Keratinocyte (primary cell): Measurements from ENCODE around the gene KRT33A. TPM values are rescaled to one million over a fixed set of nuclear protein-coding genes. Genes with fewer than 3 reads are reported as not detected.
A peak's percentile ranks its signal among the peaks of the same experiment; 100 is the strongest.

ENCODE experiments used
- DNase-seq: peaks from one replicate; pipeline ENCODE4 v3.0.0-alpha.2; 2011; ENCODE audit warnings: low read depth, missing footprints, low spot score
- FAIRE-seq: peaks from 2 replicates; lab custom pipeline; 2011; peaks lifted over from hg19 to GRCh38; lab: Jason Lieb, UNC
- H2AFZ ChIP-seq: 2 replicates; pipeline ENCODE4 v1.6.0; 2012; ENCODE audit warnings: low read length, control low read depth, inconsistent platforms; ENCODE audit not compliant: control insufficient read depth
- H3K27ac ChIP-seq: 2 replicates; pipeline ENCODE4 v1.5.1; 2011; ENCODE audit warnings: low read length; ENCODE audit not compliant: control insufficient read depth, insufficient read depth
- H3K27me3 ChIP-seq: 3 replicates; pipeline ENCODE4 v1.6.0; 2011; ENCODE audit warnings: low read length; ENCODE audit not compliant: control insufficient read depth, insufficient read depth; ENCODE audit errors: extremely low read depth
- H3K36me3 ChIP-seq, 2 experiments: 2 replicates in 1 of 2; 3 replicates in 1 of 2; pipeline ENCODE4 v1.5.1; 2011; ENCODE audit warnings: low read length in 2 of 2, mild to moderate bottlenecking in 1 of 2; ENCODE audit not compliant: control insufficient read depth in 2 of 2, insufficient read depth in 2 of 2; ENCODE audit errors: extremely low read depth in 1 of 2
- H3K4me1 ChIP-seq: 3 replicates; pipeline ENCODE4 v1.5.1; 2011; ENCODE audit warnings: low read length; ENCODE audit not compliant: control insufficient read depth, insufficient read depth; ENCODE audit errors: extremely low read depth
- H3K4me2 ChIP-seq: 3 replicates; pipeline ENCODE4 v1.6.0; 2011; ENCODE audit warnings: low read depth, low read length; ENCODE audit not compliant: control insufficient read depth, insufficient read depth; ENCODE audit errors: extremely low read depth
- H3K4me3 ChIP-seq, 3 experiments: fragments of 200-600 bp in 1 of 3; sonication (generic) in 1 of 3; 2 replicates in 2 of 3; 3 replicates in 1 of 3; pipeline ENCODE4 v1.5.1; 2011 to 2016; ENCODE audit warnings: low read length in 3 of 3, mild to moderate bottlenecking in 3 of 3, control low read depth in 2 of 3, inconsistent platforms in 1 of 3, low read depth in 1 of 3, mixed read lengths in 1 of 3, mixed run types in 1 of 3, moderate library complexity in 1 of 3; ENCODE audit not compliant: control insufficient read depth in 2 of 3, insufficient read depth in 2 of 3; ENCODE audit errors: extremely low read depth in 1 of 3
- H3K79me2 ChIP-seq: 2 replicates; pipeline ENCODE4 v1.6.0; 2012; ENCODE audit warnings: low read length; ENCODE audit not compliant: control insufficient read depth, insufficient read depth
- H3K9ac ChIP-seq: 3 replicates; pipeline ENCODE4 v1.6.0; 2011; ENCODE audit warnings: low read length; ENCODE audit not compliant: control insufficient read depth, insufficient read depth; ENCODE audit errors: extremely low read depth
- H3K9me1 ChIP-seq: 3 replicates; pipeline ENCODE4 v1.6.0; 2011; ENCODE audit warnings: low read length; ENCODE audit not compliant: control insufficient read depth, insufficient read depth; ENCODE audit errors: extremely low read depth
- H3K9me3 ChIP-seq: 2 replicates; pipeline ENCODE4 v1.5.1; 2012; ENCODE audit warnings: low read depth, low read length; ENCODE audit not compliant: control insufficient read depth
- H4K20me1 ChIP-seq: 3 replicates; pipeline ENCODE4 v1.6.0; 2011; ENCODE audit warnings: low read length; ENCODE audit not compliant: control insufficient read depth, insufficient read depth; ENCODE audit errors: extremely low read depth
- EZH2 ChIP-seq: IDR thresholded peaks from one replicate; pipeline ENCODE4 v1.6.1; 2012; ENCODE audit warnings: inconsistent platforms, mild to moderate bottlenecking, low read length, moderate library complexity
- dilution Hi-C: fragments of 300-500 bp; cut with MboI; formaldehyde crosslinking; loops from one replicate; pipeline ENCODE4 v1.7.0; 2020; ENCODE audit warnings: low sequenced_read_pairs; ENCODE audit not compliant: extremely low pct_ligation_motif_present
- polyA plus RNA-seq, 5 experiments: library from polyadenylated mRNA; depleted of rRNA in 3 of 5; stranded (reverse) in 3 of 5; stranded (forward) in 1 of 5; unstranded in 1 of 5; fragments of >200 nt; gene quantifications; 1 replicate in 1 of 5; 2 replicates in 3 of 5; 3 replicates in 1 of 5; pipeline versions ENCODE4 v1.2.1 to v1.2.3, GENCODE V29; 2011 to 2012; ENCODE audit warnings: missing spikeins in 2 of 5, low read depth in 1 of 5, low replicate concordance in 1 of 5
- TF ChIP-seq, protein P1 (sequence below), 3 experiments: IDR thresholded peaks in 1 of 3; conservative IDR thresholded peaks in 1 of 3; optimal IDR thresholded peaks in 1 of 3; 2 replicates in 2 of 3; 3 replicates in 1 of 3; pipeline versions ENCODE3 to v1.5.1; 2011; ENCODE audit warnings: low read length in 3 of 3, mild to moderate bottlenecking in 3 of 3, moderate library complexity in 2 of 3, control low read depth in 1 of 3, inconsistent platforms in 1 of 3; ENCODE audit not compliant: insufficient read depth in 2 of 3; ENCODE audit errors: extremely low read depth in 1 of 3

The KRT33A gene
- polyA plus RNA-seq, 1 donor (not counting 4 experiments of a cell fraction or from before 2014, with no cell fraction given): not detected

DNA sequence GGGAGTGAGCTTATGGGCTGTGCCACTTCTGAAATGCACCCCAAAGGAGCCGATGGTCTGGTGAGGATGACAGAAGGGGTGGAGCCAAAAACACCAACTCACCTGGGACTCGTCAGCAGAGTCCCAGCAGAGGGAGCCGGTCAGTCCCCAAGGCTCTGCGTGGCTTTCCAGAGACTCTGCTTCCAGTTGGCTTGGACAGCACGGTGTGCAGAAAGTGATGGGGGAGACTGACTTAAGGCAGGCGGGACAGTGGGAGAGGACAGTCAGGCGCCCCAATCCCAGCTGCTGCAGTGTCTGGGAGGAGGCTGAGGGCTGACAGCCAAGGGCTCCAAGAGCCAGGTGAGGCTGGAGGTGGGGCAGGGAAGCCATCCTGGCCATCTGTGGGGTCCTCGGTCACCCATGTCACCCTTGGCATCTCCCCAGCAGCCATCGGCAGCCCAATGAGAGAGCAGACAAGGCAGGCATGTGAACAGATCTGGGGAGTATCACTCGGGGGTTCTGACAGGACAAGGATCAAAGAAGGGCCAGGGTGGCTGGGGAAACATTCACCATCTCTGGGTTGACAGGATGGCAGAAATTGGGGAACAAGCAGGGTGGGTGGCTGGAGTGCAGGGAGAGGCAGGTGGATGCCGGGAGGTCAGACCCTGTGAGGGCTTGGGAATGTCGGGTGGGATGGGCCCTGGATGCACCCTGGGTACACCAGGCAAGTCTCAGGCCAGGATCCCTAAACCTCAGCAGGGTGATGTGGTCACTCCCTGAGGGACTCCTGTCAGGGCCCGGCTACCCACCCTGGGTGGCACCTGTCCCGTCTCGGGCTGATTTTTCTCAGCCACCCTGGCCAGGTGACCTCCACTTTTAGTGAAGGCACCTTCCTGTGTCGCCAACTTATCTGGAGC, 26.2 kb downstream of the KRT33A start:
- dilution Hi-C loops: no loop called here
- DNase-seq (no peak), FAIRE-seq (peak; percentile 84)
- no peaks in the 10 kb centered on the region for H4K20me1 ChIP-seq
- no peak overlapping the region for H3K27ac ChIP-seq
- no peaks in the 10 kb centered on the region for H3K4me1 ChIP-seq
- TF ChIP-seq, protein P1, sequence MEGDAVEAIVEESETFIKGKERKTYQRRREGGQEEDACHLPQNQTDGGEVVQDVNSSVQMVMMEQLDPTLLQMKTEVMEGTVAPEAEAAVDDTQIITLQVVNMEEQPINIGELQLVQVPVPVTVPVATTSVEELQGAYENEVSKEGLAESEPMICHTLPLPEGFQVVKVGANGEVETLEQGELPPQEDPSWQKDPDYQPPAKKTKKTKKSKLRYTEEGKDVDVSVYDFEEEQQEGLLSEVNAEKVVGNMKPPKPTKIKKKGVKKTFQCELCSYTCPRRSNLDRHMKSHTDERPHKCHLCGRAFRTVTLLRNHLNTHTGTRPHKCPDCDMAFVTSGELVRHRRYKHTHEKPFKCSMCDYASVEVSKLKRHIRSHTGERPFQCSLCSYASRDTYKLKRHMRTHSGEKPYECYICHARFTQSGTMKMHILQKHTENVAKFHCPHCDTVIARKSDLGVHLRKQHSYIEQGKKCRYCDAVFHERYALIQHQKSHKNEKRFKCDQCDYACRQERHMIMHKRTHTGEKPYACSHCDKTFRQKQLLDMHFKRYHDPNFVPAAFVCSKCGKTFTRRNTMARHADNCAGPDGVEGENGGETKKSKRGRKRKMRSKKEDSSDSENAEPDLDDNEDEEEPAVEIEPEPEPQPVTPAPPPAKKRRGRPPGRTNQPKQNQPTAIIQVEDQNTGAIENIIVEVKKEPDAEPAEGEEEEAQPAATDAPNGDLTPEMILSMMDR (optimal IDR thresholded peaks at IDR 0.05 in 1 of 3, IDR thresholded peaks at IDR 0.05 in 1 of 3, conservative IDR thresholded peaks at IDR 0.05 in 1 of 3; ENCODE audit: extremely low read depth in 1 of 3, insufficient read depth in 2 of 3, low read length in 3 of 3): peak; percentile 47 to 74 (median 72)
- TF ChIP-seq EZH2: no peak
- H3K9ac ChIP-seq: no peak overlapping the region
- H3K36me3 ChIP-seq: no peaks in the 10 kb centered on the region
- no peaks in the 10 kb centered on the region for H3K79me2 ChIP-seq
- no peak overlapping the region for H3K4me3 ChIP-seq
- no peaks in the 10 kb centered on the region for H3K9me1 ChIP-seq
- H3K4me2 ChIP-seq: no peak overlapping the region
- no peaks in the 10 kb centered on the region for H3K27me3 ChIP-seq
- H3K9me3 ChIP-seq: no peaks in the 10 kb centered on the region
- H2AFZ ChIP-seq: no peak overlapping the region

DNA sequence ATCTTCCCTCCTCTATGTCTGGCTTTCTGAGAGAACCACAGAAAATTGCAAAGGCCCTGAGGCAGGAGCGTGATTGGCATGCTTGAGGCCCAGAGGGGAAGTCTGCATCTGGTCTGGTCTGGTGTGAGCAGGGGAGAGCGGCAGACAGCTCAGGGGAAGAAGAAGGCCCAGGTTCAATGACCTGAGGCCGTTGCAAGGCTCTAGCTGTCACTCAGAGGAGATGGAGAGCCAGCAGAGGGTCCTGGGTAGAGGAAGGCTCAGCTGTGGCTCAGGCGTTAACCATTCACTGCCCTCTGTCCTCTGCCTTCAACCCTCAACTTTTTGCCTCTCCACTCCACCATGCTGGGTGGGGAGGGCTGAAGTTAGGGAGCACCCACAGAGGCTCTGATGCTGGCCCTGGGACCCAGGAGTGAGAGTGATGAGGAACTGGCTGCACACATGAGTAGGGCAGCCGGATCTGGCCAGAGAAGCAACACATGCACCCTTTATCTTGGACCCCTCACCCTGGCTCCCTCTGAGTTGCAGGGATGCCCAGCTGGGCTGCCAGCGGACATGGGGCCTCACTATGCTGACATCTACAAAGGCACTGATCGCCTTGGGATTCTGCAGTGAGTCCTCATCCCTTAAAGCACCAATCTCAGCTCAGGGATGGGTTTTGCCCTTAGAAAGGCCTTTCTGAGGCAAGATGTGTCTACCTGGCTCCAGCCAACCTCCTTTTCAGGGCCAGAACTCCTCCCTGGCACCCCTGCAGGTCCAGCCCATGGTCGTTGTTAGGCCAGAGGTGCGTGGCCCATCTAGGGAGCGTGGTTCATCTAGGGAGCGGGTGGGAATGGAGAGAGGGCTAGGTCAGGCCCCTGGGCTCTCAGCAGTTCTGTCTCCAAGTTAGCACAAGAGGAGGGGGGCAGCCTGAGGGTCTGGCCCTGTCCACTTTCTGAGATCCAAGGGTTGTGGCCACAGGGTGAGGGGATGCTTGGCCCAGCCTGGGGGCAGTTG, 27.4 kb downstream of the KRT33A start:
- no peak overlapping the region for H3K27ac ChIP-seq
- dilution Hi-C loops: no loop called here

More for the DNA sequence above, 27.4 kb downstream of the KRT33A start:
- H3K9me1 ChIP-seq: no peaks in the 10 kb centered on the region
- no peaks in the 10 kb centered on the region for H3K79me2 ChIP-seq
- H3K27me3 ChIP-seq: no peaks in the 10 kb centered on the region
- H3K4me3 ChIP-seq: no peak overlapping the region
- no peak overlapping the region for H3K4me2 ChIP-seq
- DNase-seq: no peak
- H3K9me3 ChIP-seq: no peaks in the 10 kb centered on the region
- no peak for TF ChIP-seq EZH2
- no peaks in the 10 kb centered on the region for H3K36me3 ChIP-seq
- no peak overlapping the region for H3K9ac ChIP-seq
- H2AFZ ChIP-seq: no peak overlapping the region
- no peaks in the 10 kb centered on the region for H3K4me1 ChIP-seq
- no peak for FAIRE-seq
- no peaks in the 10 kb centered on the region for H4K20me1 ChIP-seq
